Mesenchymal stem cell (in vitro differentiated cells and primary cell): ENCODE data around the gene C1QTNF4. TPM values are rescaled to one million over a fixed set of nuclear protein-coding genes. Genes with fewer than 3 reads are reported as not detected.

Source experiments
- DNase-seq: peaks from one replicate; pipeline ENCODE4 v3.0.0-alpha.2; 2013
- H2AFZ ChIP-seq: one replicate; pipeline ENCODE4 v1.6.1; 2013; ENCODE audit warnings: low read depth, mild to moderate bottlenecking, control low read depth, inconsistent platforms, low read length, moderate library complexity
- H2AK5ac ChIP-seq: 2 replicates; pipeline ENCODE4 v1.6.1; 2013; ENCODE audit warnings: low read length, moderate library complexity, mild to moderate bottlenecking, inconsistent platforms; ENCODE audit not compliant: severe bottlenecking
- H2BK120ac ChIP-seq: one replicate; pipeline ENCODE4 v1.6.1; 2013; ENCODE audit warnings: low read depth, mild to moderate bottlenecking, inconsistent platforms, low read length, moderate library complexity
- H2BK12ac ChIP-seq, 2 experiments: one replicate each; pipeline ENCODE4 v1.6.1; 2013; ENCODE audit warnings: inconsistent platforms in 2 of 2, low read length in 2 of 2, mild to moderate bottlenecking in 2 of 2, moderate library complexity in 2 of 2, control low read depth in 1 of 2
- H2BK15ac ChIP-seq: one replicate; pipeline ENCODE4 v1.6.1; 2013; ENCODE audit warnings: mild to moderate bottlenecking, low read depth, inconsistent platforms; ENCODE audit not compliant: poor library complexity, severe bottlenecking
- H2BK5ac ChIP-seq: 2 replicates; pipeline ENCODE4 v1.6.1; 2013; ENCODE audit warnings: low read depth, mild to moderate bottlenecking, low read length, control low read depth, inconsistent platforms; ENCODE audit not compliant: poor library complexity, severe bottlenecking
- H3K14ac ChIP-seq, 2 experiments: one replicate each; pipeline ENCODE4 v1.6.1; 2013; ENCODE audit warnings: inconsistent platforms in 2 of 2, low read length in 2 of 2, control low read depth in 1 of 2, mild to moderate bottlenecking in 1 of 2, moderate library complexity in 1 of 2
- H3K18ac ChIP-seq, 2 experiments: one replicate each; pipeline ENCODE4 v1.6.1; 2013; ENCODE audit warnings: inconsistent platforms in 2 of 2, low read length in 2 of 2, control low read depth in 1 of 2, low read depth in 1 of 2, mild to moderate bottlenecking in 1 of 2
- H3K23ac ChIP-seq, 2 experiments: one replicate each; pipeline ENCODE4 v1.6.1; 2013; ENCODE audit warnings: inconsistent platforms in 2 of 2, low read length in 2 of 2, mild to moderate bottlenecking in 2 of 2, moderate library complexity in 2 of 2, control low read depth in 1 of 2
- H3K27ac ChIP-seq: 2 replicates; pipeline ENCODE4 v1.5.1; 2013; ENCODE audit warnings: mild to moderate bottlenecking, moderate library complexity, low read length, control low read depth, inconsistent platforms; ENCODE audit not compliant: poor library complexity, severe bottlenecking
- H3K27me3 ChIP-seq, 2 experiments: 2 replicates each; pipeline versions ENCODE4 v1.6.1 to v1.7.0; 2013; ENCODE audit warnings: low read length in 2 of 2, mild to moderate bottlenecking in 2 of 2, moderate library complexity in 2 of 2, control low read depth in 1 of 2, inconsistent platforms in 1 of 2; ENCODE audit not compliant: control insufficient read depth in 1 of 2, insufficient read depth in 1 of 2
- H3K36me3 ChIP-seq, 2 experiments: 2 replicates each; pipeline versions ENCODE4 v1.6.1 to v1.7.0; 2013; ENCODE audit warnings: low read length in 2 of 2, control low read depth in 1 of 2, inconsistent platforms in 1 of 2, low read depth in 1 of 2, mild to moderate bottlenecking in 1 of 2; ENCODE audit not compliant: insufficient read depth in 2 of 2, control insufficient read depth in 1 of 2
- H3K4ac ChIP-seq, 2 experiments: one replicate each; pipeline ENCODE4 v1.6.1; 2013; ENCODE audit warnings: inconsistent platforms in 2 of 2, low read length in 2 of 2, mild to moderate bottlenecking in 2 of 2, moderate library complexity in 2 of 2, control low read depth in 1 of 2, low read depth in 1 of 2
- H3K4me1 ChIP-seq: 2 replicates; pipeline ENCODE4 v1.6.1; 2013; ENCODE audit warnings: low read depth, low read length, control low read depth; ENCODE audit not compliant: control insufficient read depth, insufficient read depth
- H3K4me2 ChIP-seq: 2 replicates; pipeline ENCODE4 v1.6.1; 2013; ENCODE audit warnings: low read length, mild to moderate bottlenecking, inconsistent platforms; ENCODE audit not compliant: poor library complexity, severe bottlenecking
- H3K4me3 ChIP-seq, 2 experiments: 2 replicates each; pipeline versions ENCODE4 v1.5.1 to v1.7.0; 2013; ENCODE audit warnings: low read length in 2 of 2, mild to moderate bottlenecking in 2 of 2, control low read depth in 1 of 2, low read depth in 1 of 2; ENCODE audit not compliant: insufficient read depth in 1 of 2
- H3K79me1 ChIP-seq: replicated peaks from 2 replicates; pipeline ENCODE4 v1.6.1; 2013; ENCODE audit warnings: mild to moderate bottlenecking, control low read depth, low read length, inconsistent platforms; ENCODE audit not compliant: poor library complexity, severe bottlenecking
- H3K9ac ChIP-seq: 2 replicates; pipeline ENCODE4 v1.7.0; 2013; ENCODE audit warnings: mild to moderate bottlenecking, low read length, moderate library complexity
- H3K9me3 ChIP-seq: 2 replicates; pipeline ENCODE4 v1.7.0; 2013; ENCODE audit warnings: mild to moderate bottlenecking, low read length; ENCODE audit not compliant: control insufficient read depth
- H4K8ac ChIP-seq: one replicate; pipeline ENCODE4 v1.6.1; 2013; ENCODE audit warnings: inconsistent platforms, mild to moderate bottlenecking, low read length, moderate library complexity
- H4K91ac ChIP-seq: one replicate; pipeline ENCODE4 v1.6.1; 2013; ENCODE audit warnings: mild to moderate bottlenecking, low read length, inconsistent platforms
- WGBS: methylation state at CpG from one replicate; pipeline ENCODE4 v1.1.7; 2013; ENCODE audit warnings: mixed read lengths; 5-methylcytosine and 5-hydroxymethylcytosine counted together
- small RNA-seq: library from polyadenylated mRNA; stranded (forward); fragments of <200 nt; extraction: miRNeasy Mini kit (QIAGEN cat#:217004); gene quantifications from one replicate; pipeline ENCODE3, GENCODE V24; 2013; ENCODE audit warnings: low read depth

Gene C1QTNF4

DNA sequence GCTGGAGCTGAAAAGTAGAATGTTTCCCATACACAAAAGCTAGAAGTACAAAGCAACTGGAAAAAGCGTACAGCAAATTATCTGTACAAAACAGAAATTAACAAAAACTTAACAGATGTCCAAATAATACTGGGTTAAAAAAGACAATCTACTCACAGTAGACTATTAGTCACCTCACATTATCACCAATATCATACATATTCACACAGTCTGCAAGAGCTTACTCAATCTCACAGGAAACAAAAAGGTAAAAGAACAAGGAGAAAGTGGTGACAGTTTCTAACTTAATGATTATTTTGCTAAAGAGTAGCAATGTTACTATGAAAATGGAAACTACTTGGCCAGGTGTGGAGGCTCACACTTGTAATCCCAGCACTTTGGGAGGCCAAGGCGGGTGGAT, 53.1 kb downstream of the C1QTNF4 start:
- Histone ChIP-seq H2AFZ (no peak overlapping the region), H2BK120ac (no peak overlapping the region), H3K36me3 (peaks cover 0 to 12% of the 10 kb centered on the region in 2 experiments), H3K4me1 (peaks cover 9% of the 10 kb centered on the region), H3K4me3 (no peak overlapping the region), H2BK12ac (no peak overlapping the region), H3K4me2 (no peak overlapping the region), H3K9me3 (no peaks in the 10 kb centered on the region), H3K14ac (no peak overlapping the region), H2BK5ac (no peak overlapping the region), H3K4ac (no peak overlapping the region), H3K9ac (no peak overlapping the region), H3K18ac (no peak overlapping the region), H3K27ac (no peak overlapping the region), H2BK15ac (no peak overlapping the region), H4K91ac (no peak overlapping the region), H2AK5ac (no peak overlapping the region), H3K27me3 (no peaks in the 10 kb centered on the region), H3K79me1 (no peaks in the 10 kb centered on the region), H3K23ac (no peak overlapping the region), H4K8ac (no peak overlapping the region)
- 100% methylated on average over 2 of the region's 2 CpGs for WGBS
- no peak for DNase-seq

DNA sequence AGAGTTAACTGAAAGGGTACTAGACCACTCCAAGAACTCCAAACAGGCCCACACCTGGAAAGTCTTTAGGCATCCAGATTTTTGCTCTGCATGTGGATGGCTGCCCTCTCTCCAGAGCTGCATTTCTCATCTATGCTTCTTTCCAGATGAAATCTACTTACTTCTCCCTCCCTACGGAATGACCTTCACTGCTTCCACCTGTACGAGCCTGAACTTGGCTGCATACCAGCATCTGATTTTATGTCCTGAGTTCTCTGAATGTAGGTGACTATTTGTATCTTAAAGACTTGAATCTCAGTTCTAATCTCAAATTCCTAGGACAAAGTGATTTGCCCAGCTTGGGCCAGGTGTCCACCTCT, 54.6 kb downstream of the C1QTNF4 start:
- no peak for DNase-seq
- Histone ChIP-seq H2BK5ac (no peak overlapping the region), H3K23ac (no peak overlapping the region), H3K79me1 (no peaks in the 10 kb centered on the region), H2AK5ac (no peak overlapping the region), H3K4ac (no peak overlapping the region), H2BK12ac (no peak overlapping the region), H4K8ac (no peak overlapping the region), H3K4me2 (no peak overlapping the region), H3K9me3 (no peaks in the 10 kb centered on the region), H3K18ac (no peak overlapping the region), H2BK15ac (no peak overlapping the region), H4K91ac (no peak overlapping the region), H3K36me3 (peaks cover 6 to 17% of the 10 kb centered on the region in 2 experiments), H3K4me1 (peaks cover 9% of the 10 kb centered on the region), H3K14ac (no peak overlapping the region), H2AFZ (no peak overlapping the region), H3K4me3 (peak overlapping the region in 1 of 2 experiments; percentile 34), H2BK120ac (no peak overlapping the region), H3K27ac (peak overlapping the region; percentile 2), H3K9ac (peak overlapping the region; percentile 39), H3K27me3 (no peaks in the 10 kb centered on the region)
- WGBS, result 100% methylated on average over 2 of the region's 2 CpGs

Small RNA genes lying within 50 kb of the gene (small RNA-seq; reads per million reads assigned to genes)
- gene RN7SL652P (not detected), gene RNU5E-10P (not detected)
